Body of pancreas (tissue), 4 donors: ENCODE data around the gene PTDSS2.

ENCODE experiments used
- CTCF ChIP-seq, 7 experiments: fragments of 450-650 bp in 4 of 7; fragments of 200-600 bp in 3 of 7; sonication (generic) in 3 of 7; IDR thresholded peaks; one replicate each; pipeline ENCODE4 v1.5.1; 2016 to 2019; ENCODE audit warnings: antibody characterized with exemption in 7 of 7
- POLR2A ChIP-seq, 3 donors: fragments of 450-650 bp; IDR thresholded peaks; one replicate each; pipeline ENCODE4 v1.6.1; 2016; ENCODE audit warnings: antibody characterized with exemption in 3 of 3, mild to moderate bottlenecking in 2 of 3

GRCh38 chr11:433641-434040 is 16.4 kb upstream of the PTDSS2 start:
- TF ChIP-seq CTCF (IDR thresholded peaks at IDR 0.05) (no peak), POLR2A (IDR thresholded peaks at IDR 0.05) (no peak)
